Naive B cell (primary cell): ENCODE measurements around the gene SSBP2. TPM values are rescaled to one million over a fixed set of nuclear protein-coding genes. Genes with fewer than 3 reads are reported as not detected.
"Not testable (repeated sequence)": the region's sequence is repeated elsewhere in the genome, so short reads cannot be mapped to it uniquely, and the experiment has no call there.

Experiments used
- ATAC-seq, 2 donors: fragments of 150-1000 bp; cut with Tn5 transposase; 2 replicates each; pipeline ENCODE4 v1.10.0; 2021; ENCODE audit warnings: low read depth in 2 of 2, mild to moderate bottlenecking in 2 of 2, moderate library complexity in 2 of 2
- DNase-seq: peaks from one replicate; pipeline ENCODE4 v3.0.0; 2022
- H3K27ac Mint-ChIP-seq, 6 donors: one replicate each; pipeline ENCODE4 v1.8.0; 2020 to 2022; ENCODE audit warnings: mild to moderate bottlenecking in 6 of 6, mixed read lengths in 6 of 6, moderate library complexity in 5 of 6, inconsistent platforms in 2 of 6
- H3K27me3 Mint-ChIP-seq, 3 donors: one replicate each; pipeline ENCODE4 v1.8.0; 2021 to 2022; ENCODE audit warnings: mixed read lengths in 3 of 3, mild to moderate bottlenecking in 1 of 3
- H3K36me3 Mint-ChIP-seq, 2 donors: one replicate each; pipeline ENCODE4 v1.8.0; 2020 to 2022; ENCODE audit warnings: mixed read lengths in 2 of 2, inconsistent platforms in 1 of 2, mild to moderate bottlenecking in 1 of 2
- H3K4me1 Mint-ChIP-seq, 3 donors: one replicate each; pipeline ENCODE4 v1.8.0; 2020 to 2022; ENCODE audit warnings: mixed read lengths in 3 of 3, inconsistent platforms in 1 of 3, mild to moderate bottlenecking in 1 of 3, moderate library complexity in 1 of 3
- H3K4me3 Mint-ChIP-seq, 8 donors: one replicate each; pipeline ENCODE4 v1.8.0; 2020 to 2022; ENCODE audit warnings: mild to moderate bottlenecking in 8 of 8, mixed read lengths in 8 of 8, moderate library complexity in 8 of 8, inconsistent platforms in 2 of 8
- H3K9me3 Mint-ChIP-seq, 7 donors: one replicate each; pipeline ENCODE4 v1.8.0; 2020 to 2022; ENCODE audit warnings: mixed read lengths in 7 of 7, mild to moderate bottlenecking in 5 of 7, inconsistent platforms in 2 of 7, moderate library complexity in 1 of 7
- polyA plus RNA-seq, 6 donors: library from polyadenylated mRNA; unstranded; fragments of 300-500 nt; fragmentation: Illumina TruSeq; gene quantifications; one replicate each; pipeline ENCODE4 v1.2.3, GENCODE V29; 2021; ENCODE audit warnings: low read depth in 6 of 6

Gene SSBP2
- polyA plus RNA-seq, 6 donors from 2014 or later, result 111 to 202 (median 140) TPM

GRCh38 chr5:81409896-81410295 lies 341.0 kb downstream of the SSBP2 start:
- no peaks in the 10 kb centered on the region for H3K9me3 Mint-ChIP-seq
- no peak overlapping the region for H3K4me3 Mint-ChIP-seq
- H3K4me1 Mint-ChIP-seq, result no peaks in the 10 kb centered on the region
- H3K36me3 Mint-ChIP-seq, result peaks cover 7 to 13% of the 10 kb centered on the region in 2 donors
- DNase-seq (no peak), ATAC-seq (no peak)
- peak overlapping the region in 1 of 6 donors; percentile 59 for H3K27ac Mint-ChIP-seq
- H3K27me3 Mint-ChIP-seq, result no peaks in the 10 kb centered on the region

DNA sequence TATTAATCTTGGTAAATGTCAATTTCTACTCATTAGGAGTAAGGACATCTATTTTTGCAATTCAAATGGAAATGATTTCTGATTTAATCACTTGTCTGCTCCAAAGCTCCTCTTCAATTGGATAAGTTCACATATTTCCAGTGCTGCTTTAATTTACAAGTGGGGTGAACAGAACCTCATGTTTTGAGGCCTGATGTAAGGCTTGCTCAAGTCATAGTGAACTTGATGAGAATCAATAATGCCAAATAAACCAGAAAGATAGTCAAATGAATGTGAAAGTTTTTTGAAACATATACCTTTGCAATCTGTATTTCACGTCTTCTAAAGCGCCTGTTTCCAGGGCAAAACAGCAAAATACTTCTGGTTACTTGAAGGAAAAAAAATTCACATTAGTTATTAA lies 341.5 kb downstream of the SSBP2 start:
- H3K9me3 Mint-ChIP-seq, result no peaks in the 10 kb centered on the region
- H3K4me1 Mint-ChIP-seq, result no peaks in the 10 kb centered on the region
- H3K4me3 Mint-ChIP-seq, result no peak overlapping the region
- ATAC-seq (no peak), DNase-seq (no peak)
- H3K27me3 Mint-ChIP-seq, result no peaks in the 10 kb centered on the region
- H3K27ac Mint-ChIP-seq, result no peak overlapping the region
- H3K36me3 Mint-ChIP-seq, result peaks cover 7 to 13% of the 10 kb centered on the region in 2 donors

DNA sequence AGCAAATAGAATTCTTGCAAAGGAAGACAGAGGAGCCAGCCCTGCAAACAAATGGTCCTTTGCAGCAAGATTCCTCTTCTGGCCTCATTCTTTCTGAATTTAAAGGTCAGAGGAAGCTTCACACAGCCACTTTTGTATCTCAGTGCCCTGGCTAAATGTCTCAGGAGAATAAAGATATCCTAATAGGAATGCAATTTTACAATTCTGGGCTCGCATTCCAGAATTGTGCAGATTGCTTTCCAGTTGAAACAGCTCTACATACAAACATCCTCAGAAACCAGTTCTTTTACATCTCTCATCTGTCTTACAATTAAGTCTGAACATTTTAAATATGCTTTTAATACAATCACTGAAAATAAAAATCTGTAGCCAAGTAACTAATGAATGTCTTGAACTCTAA lies 342.4 kb downstream of the SSBP2 start:
- no peaks in the 10 kb centered on the region for H3K27me3 Mint-ChIP-seq
- ATAC-seq (no peak), DNase-seq (no peak)
- peaks cover 7 to 13% of the 10 kb centered on the region in 2 donors for H3K36me3 Mint-ChIP-seq
- no peaks in the 10 kb centered on the region for H3K4me1 Mint-ChIP-seq
- no peaks in the 10 kb centered on the region for H3K9me3 Mint-ChIP-seq
- no peak overlapping the region for H3K4me3 Mint-ChIP-seq
- H3K27ac Mint-ChIP-seq, result no peak overlapping the region

- not testable (repeated sequence) for H3K9me3 Mint-ChIP-seq, H3K27me3 Mint-ChIP-seq, DNase-seq, H3K4me3 Mint-ChIP-seq, H3K27ac Mint-ChIP-seq, ATAC-seq, H3K4me1 Mint-ChIP-seq
- H3K36me3 Mint-ChIP-seq, result peaks cover 8 to 13% of the 10 kb centered on the region in 2 donors
Observed at GRCh38 chr5:81407811-81408210, 343.1 kb downstream of the SSBP2 start.

DNA sequence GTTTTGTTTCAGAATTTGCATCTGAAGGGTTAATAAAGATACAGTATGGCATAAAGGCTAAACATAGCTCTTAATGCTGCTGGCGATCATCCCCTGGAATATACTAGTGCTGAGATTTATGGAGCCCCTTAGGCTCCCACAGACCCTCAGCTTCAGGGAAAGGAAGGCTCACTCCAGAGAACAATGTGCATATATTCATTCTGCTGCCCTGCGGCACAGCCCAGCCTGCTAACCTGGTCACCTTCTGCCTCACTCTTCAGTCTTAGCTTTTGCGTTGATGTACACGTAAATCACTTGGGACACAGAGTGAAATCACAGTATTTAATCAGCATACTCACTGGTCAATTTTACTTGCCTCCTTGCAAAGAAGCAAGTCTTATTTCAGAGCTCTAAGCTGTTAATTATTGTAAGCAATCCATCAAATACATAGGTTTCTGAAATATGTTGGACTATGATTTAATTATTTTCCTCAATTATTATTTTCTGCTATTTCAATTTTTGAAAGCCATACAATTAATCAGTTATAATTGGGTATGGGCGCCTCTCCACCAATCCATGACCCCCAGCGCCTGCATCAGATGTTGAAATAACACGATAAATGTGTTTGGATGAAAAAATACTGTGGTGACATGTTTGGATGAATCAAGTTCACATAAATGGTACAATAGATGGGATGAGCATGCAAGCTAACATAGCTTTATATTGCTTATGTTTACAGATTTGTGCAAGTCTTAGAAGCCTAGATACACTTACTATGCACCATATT lies 345.6 kb downstream of the SSBP2 start:
- ATAC-seq (no peak), DNase-seq (no peak)
- Mint-ChIP-seq H3K4me3 (no peak overlapping the region), H3K27ac (no peak overlapping the region), H3K27me3 (peaks cover 0 to 2% (median 0%) of the 10 kb centered on the region in 3 donors), H3K36me3 (peaks cover 11 to 13% of the 10 kb centered on the region in 2 donors), H3K4me1 (peaks cover 6 to 9% (median 8%) of the 10 kb centered on the region in 3 donors), H3K9me3 (peaks cover 0 to 5% (median 0%) of the 10 kb centered on the region in 7 donors)

DNA sequence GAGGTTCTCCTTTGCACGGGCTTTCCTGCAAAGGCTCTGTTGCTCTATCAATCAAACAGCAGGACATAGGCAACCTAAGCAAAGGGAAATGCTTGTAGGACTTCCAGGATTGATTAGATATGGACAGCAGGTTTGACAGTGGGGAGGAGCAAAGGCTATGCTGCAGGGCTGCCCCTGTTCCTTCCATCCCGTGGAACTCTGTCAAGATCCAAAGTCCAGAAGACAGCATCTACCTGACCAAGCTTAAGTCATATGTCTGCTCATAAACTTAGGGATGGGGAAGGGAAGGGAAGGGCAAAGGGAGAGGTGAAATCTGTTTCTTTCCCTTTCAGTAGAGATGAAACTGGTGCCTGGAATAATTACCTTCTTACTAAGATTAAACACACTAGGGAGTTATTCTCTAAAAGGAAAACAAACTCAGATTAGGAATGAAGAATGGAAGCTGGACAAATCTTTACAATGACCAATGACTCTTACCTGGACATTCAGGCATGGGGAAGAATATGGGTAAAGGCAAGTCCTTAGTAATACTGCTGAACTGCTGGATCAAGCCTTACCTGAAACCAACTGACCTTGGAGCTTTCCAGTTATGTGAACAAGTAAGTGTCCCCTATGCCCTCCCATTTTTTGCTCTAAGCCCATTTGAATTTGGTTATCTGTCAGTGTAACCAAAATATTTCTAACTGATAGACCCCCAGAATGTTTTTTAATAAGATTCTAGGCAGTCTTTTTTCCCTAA lies 348.5 kb downstream of the SSBP2 start:
- ATAC-seq, result no peak
- peaks cover 0 to 14% (median 0%) of the 10 kb centered on the region in 3 donors for H3K27me3 Mint-ChIP-seq
- H3K4me1 Mint-ChIP-seq, result peaks cover 9 to 11% (median 11%) of the 10 kb centered on the region in 3 donors
- H3K27ac Mint-ChIP-seq, result no peak overlapping the region
- no peak overlapping the region for H3K4me3 Mint-ChIP-seq
- no peak for DNase-seq
- H3K9me3 Mint-ChIP-seq, result peaks cover 0 to 5% (median 0%) of the 10 kb centered on the region in 7 donors
- peaks cover 4 to 5% of the 10 kb centered on the region in 2 donors for H3K36me3 Mint-ChIP-seq

DNA sequence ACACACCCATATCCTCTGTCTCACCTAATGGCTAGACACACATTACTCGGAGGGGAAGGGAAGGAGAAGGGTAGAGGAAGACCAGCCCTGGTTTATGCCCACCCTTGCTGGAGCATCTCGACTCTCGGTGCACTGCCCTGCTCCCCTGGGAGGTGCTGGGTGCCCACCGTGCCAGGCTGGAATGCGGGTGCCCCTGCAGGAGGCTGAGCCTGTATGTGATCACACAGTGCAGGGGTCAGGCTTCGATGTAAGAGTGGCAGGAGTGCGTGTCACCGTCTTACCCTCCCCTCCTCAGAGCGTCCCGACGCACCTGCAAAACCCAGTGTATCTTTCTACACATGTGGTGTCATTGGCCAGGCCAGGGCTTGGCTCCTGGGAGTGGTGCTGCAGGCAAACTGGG lies 349.6 kb downstream of the SSBP2 start:
- Mint-ChIP-seq H3K36me3 (peaks cover 0 to 4% of the 10 kb centered on the region in 2 donors), H3K4me3 (no peak overlapping the region), H3K9me3 (peaks cover 0 to 5% (median 0%) of the 10 kb centered on the region in 7 donors), H3K27me3 (peaks cover 4 to 18% (median 5%) of the 10 kb centered on the region in 3 donors), H3K27ac (peak overlapping the region in 1 of 6 donors; percentile 32), H3K4me1 (peaks cover 9 to 11% (median 11%) of the 10 kb centered on the region in 3 donors)
- ATAC-seq (no peak), DNase-seq (no peak)

- peak overlapping the region in 1 of 6 donors; percentile 42 for H3K27ac Mint-ChIP-seq
- H3K4me1 Mint-ChIP-seq, result peaks cover 9 to 11% (median 11%) of the 10 kb centered on the region in 3 donors
- ATAC-seq (peak; percentile 54 to 62), DNase-seq (no peak)
- H3K27me3 Mint-ChIP-seq, result peaks cover 13 to 25% (median 14%) of the 10 kb centered on the region in 3 donors
- peaks cover 0 to 4% of the 10 kb centered on the region in 2 donors for H3K36me3 Mint-ChIP-seq
- H3K9me3 Mint-ChIP-seq, result peaks cover 0 to 8% (median 1%) of the 10 kb centered on the region in 7 donors
- no peak overlapping the region for H3K4me3 Mint-ChIP-seq
Observed at GRCh38 chr5:81400375-81400774, 350.5 kb downstream of the SSBP2 start.

DNA sequence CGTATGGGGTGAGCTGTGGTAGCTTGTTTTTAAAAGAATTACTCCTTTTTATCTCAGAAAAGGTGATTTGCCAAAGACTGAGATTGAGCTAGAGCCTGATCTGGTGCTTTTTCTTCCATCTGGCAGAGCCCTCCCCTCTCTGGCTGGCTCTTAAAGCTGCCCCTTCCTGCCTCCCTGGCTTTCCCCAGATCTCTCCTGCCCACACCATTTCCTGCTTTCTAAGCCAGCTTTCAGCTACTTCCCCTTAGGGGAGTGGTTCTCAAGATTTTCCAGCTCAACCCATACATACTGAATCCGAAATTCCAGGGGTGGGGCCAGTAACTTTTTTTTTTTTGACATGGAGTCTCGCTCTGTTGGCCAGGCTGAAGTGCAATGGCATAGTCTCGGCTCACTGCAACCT lies 352.2 kb downstream of the SSBP2 start:
- ATAC-seq, result no peak
- peaks cover 19 to 31% (median 23%) of the 10 kb centered on the region in 3 donors for H3K27me3 Mint-ChIP-seq
- peak overlapping the region in 1 of 8 donors; percentile 23 for H3K4me3 Mint-ChIP-seq

GRCh38 chr5:81397176-81397575 lies 353.7 kb downstream of the SSBP2 start:
- H3K4me1 Mint-ChIP-seq, result peaks cover 11 to 16% (median 14%) of the 10 kb centered on the region in 3 donors

More for the DNA sequence above, 352.2 kb downstream of the SSBP2 start:
- peaks cover 0 to 4% of the 10 kb centered on the region in 2 donors for H3K36me3 Mint-ChIP-seq
- peaks cover 0 to 13% (median 6%) of the 10 kb centered on the region in 7 donors for H3K9me3 Mint-ChIP-seq
- H3K27ac Mint-ChIP-seq, result no peak overlapping the region
- H3K4me1 Mint-ChIP-seq, result peaks cover 9 to 11% (median 11%) of the 10 kb centered on the region in 3 donors
- DNase-seq, result no peak

DNA sequence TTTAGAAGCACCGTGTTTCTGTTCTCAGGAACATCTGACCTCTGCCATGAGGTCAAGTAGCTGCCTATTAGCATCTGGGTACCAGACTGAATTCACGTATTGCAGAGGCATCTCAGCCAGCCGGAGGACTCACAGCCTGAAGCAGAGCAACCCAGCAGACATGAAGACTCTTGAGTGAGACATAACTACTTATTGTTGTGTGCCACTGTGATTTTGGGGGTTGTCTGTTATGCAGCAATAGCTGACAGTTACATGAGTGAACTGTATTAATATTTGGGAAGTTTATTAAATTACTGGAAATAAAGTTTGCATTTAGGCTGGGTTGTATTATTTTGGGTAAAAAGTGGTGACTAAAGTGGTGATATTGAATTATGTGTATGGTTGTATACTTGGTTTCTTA lies 355.6 kb downstream of the SSBP2 start:
- no peak for DNase-seq
- H3K27me3 Mint-ChIP-seq, result peaks cover 50 to 53% (median 51%) of the 10 kb centered on the region in 3 donors
- peaks cover 0 to 8% of the 10 kb centered on the region in 2 donors for H3K36me3 Mint-ChIP-seq
- no peak for ATAC-seq
- H3K4me1 Mint-ChIP-seq, result peaks cover 4 to 7% (median 5%) of the 10 kb centered on the region in 3 donors
- peak overlapping the region in 1 of 8 donors; percentile 12 for H3K4me3 Mint-ChIP-seq
- H3K27ac Mint-ChIP-seq, result no peak overlapping the region
- H3K9me3 Mint-ChIP-seq, result peaks cover 0 to 18% (median 6%) of the 10 kb centered on the region in 7 donors

More at GRCh38 chr5:81397176-81397575, 353.7 kb downstream of the SSBP2 start:
- DNase-seq (no peak), ATAC-seq (no peak)
- peaks cover 0 to 12% (median 6%) of the 10 kb centered on the region in 7 donors for H3K9me3 Mint-ChIP-seq
- H3K4me3 Mint-ChIP-seq, result peak overlapping the region in 1 of 8 donors; percentile 6
- H3K27ac Mint-ChIP-seq, result no peak overlapping the region
- peaks cover 31 to 42% (median 35%) of the 10 kb centered on the region in 3 donors for H3K27me3 Mint-ChIP-seq
- no peaks in the 10 kb centered on the region for H3K36me3 Mint-ChIP-seq

- peak in 1 of 2 donors; percentile 32 for ATAC-seq
- Mint-ChIP-seq H3K27ac (no peak within 1 kb of the TSS), H3K9me3 (peaks cover 1 to 23% (median 6%) of the 10 kb centered on the region in 7 donors), H3K4me1 (peaks cover 4 to 5% (median 5%) of the 10 kb centered on the region in 3 donors), H3K27me3 (peaks cover 53 to 56% (median 55%) of the 10 kb centered on the region in 3 donors), H3K36me3 (peaks cover 0 to 12% of the 10 kb centered on the region in 2 donors), H3K4me3 (peak within 1 kb of the TSS in 7 of 8 donors; percentile 35 to 78 (median 72))
- no peak for DNase-seq
Observed at GRCh38 chr5:81393783-81394718, 356.8 kb downstream of the SSBP2 start, which contains the start of gene ACOT12. TSS of gene ACOT12 (minus strand) at chr5:81394134. CDS start at chr5:81394114, 20 bp downstream.
